Activated naive CD8-positive, alpha-beta T cell treated with anti-CD3 and anti-CD28 coated beads, Interleukin-2, amount 10 ng/mL, durations not matched to agents 7 days and 5 days (primary cell): Measurements from ENCODE around the gene TMEM86B. TPM values are rescaled to one million over a fixed set of nuclear protein-coding genes. Genes with fewer than 3 reads are reported as not detected.

Source experiments
- ATAC-seq: fragments of 150-1000 bp; cut with Tn5 transposase; one replicate; pipeline ENCODE4 v1.10.0; 2021; ENCODE audit warnings: low read depth, moderate library complexity
- POLR2A ChIA-PET: fragments of 350-600 bp; sonication (Branson Sonifier 250); formaldehyde crosslinking; loops from one replicate; lab custom pipeline; 2021; ENCODE audit warnings: antibody characterized with exemption; lab: Charles Lee
- DNase-seq: peaks from one replicate; pipeline ENCODE4 v3.0.0; 2021
- H3K27ac Mint-ChIP-seq: one replicate; pipeline ENCODE4 v1.8.0; 2022; ENCODE audit warnings: mild to moderate bottlenecking, mixed read lengths
- H3K27me3 Mint-ChIP-seq: one replicate; pipeline ENCODE4 v1.8.0; 2022; ENCODE audit warnings: mild to moderate bottlenecking, moderate library complexity, mixed read lengths
- H3K36me3 Mint-ChIP-seq: one replicate; pipeline ENCODE4 v1.8.0; 2021; ENCODE audit warnings: mild to moderate bottlenecking, mixed read lengths
- H3K4me1 Mint-ChIP-seq: one replicate; pipeline ENCODE4 v1.8.0; 2021; ENCODE audit warnings: mixed read lengths
- H3K4me3 Mint-ChIP-seq: one replicate; pipeline ENCODE4 v1.8.0; 2022; ENCODE audit warnings: mild to moderate bottlenecking, moderate library complexity, mixed read lengths
- H3K9me3 Mint-ChIP-seq: one replicate; pipeline ENCODE4 v1.8.0; 2021; ENCODE audit warnings: mixed read lengths
- total RNA-seq, 2 experiments: library from RNA; stranded (reverse); gene quantifications; one replicate each; pipeline ENCODE4 v1.2.3, GENCODE V29; 2021

TMEM86B gene
- total RNA-seq, 2 experiments from 2014 or later: 18.8 to 19.4 TPM

GRCh38 chr19:55244004-55244680, 15.6 kb upstream of the TMEM86B start:
- Mint-ChIP-seq H3K4me3 (no peak overlapping the region), H3K27ac (peak overlapping the region; percentile 13), H3K27me3 (no peaks in the 10 kb centered on the region), H3K4me1 (peaks cover 6% of the 10 kb centered on the region), H3K9me3 (no peaks in the 10 kb centered on the region), H3K36me3 (peaks cover 11% of the 10 kb centered on the region)
- DNase-seq: no peak
- POLR2A ChIA-PET: interaction anchor here (1.5 to 2.7 kb wide), 2 partner anchors 10 to 15 kb away, joined by 4 to 13 read pairs; no protein-coding TSS in a partner anchor
- ATAC-seq: no peak

- no peak overlapping the region for H3K27ac Mint-ChIP-seq
- ATAC-seq (no peak), DNase-seq (no peak)
- no peaks in the 10 kb centered on the region for H3K9me3 Mint-ChIP-seq
- no peaks in the 10 kb centered on the region for H3K27me3 Mint-ChIP-seq
- H3K4me1 Mint-ChIP-seq: peaks cover 2% of the 10 kb centered on the region
- POLR2A ChIA-PET: interaction anchor here (1.5 to 2.7 kb wide), 2 partner anchors 12 to 17 kb away, joined by 4 to 13 read pairs; no protein-coding TSS in a partner anchor
- H3K36me3 Mint-ChIP-seq: peaks cover 12% of the 10 kb centered on the region
- no peak overlapping the region for H3K4me3 Mint-ChIP-seq
Measured at GRCh38 chr19:55242517-55242916, 14.0 kb upstream of the TMEM86B start.

- DNase-seq (no peak), ATAC-seq (no peak)
- Mint-ChIP-seq H3K27me3 (no peaks in the 10 kb centered on the region), H3K9me3 (no peaks in the 10 kb centered on the region), H3K36me3 (peaks cover 17% of the 10 kb centered on the region), H3K27ac (no peak overlapping the region), H3K4me3 (no peak overlapping the region), H3K4me1 (peaks cover 2% of the 10 kb centered on the region)
- POLR2A ChIA-PET: interaction anchor here (0.9 kb wide), 1 partner anchor 9 kb away, joined by 3 read pairs; no protein-coding TSS in a partner anchor
Measured at GRCh38 chr19:55241935-55242464, 13.4 kb upstream of the TMEM86B start.

GRCh38 chr19:55241143-55241934, 12.8 kb upstream of the TMEM86B start:
- H3K27ac Mint-ChIP-seq: no peak overlapping the region
- no peaks in the 10 kb centered on the region for H3K9me3 Mint-ChIP-seq
- H3K27me3 Mint-ChIP-seq: no peaks in the 10 kb centered on the region
- no peak for ATAC-seq
- H3K4me1 Mint-ChIP-seq: peaks cover 4% of the 10 kb centered on the region
- POLR2A ChIA-PET: interaction anchor here (0.6 to 0.9 kb wide), 2 partner anchors 10 to 13 kb away, joined by 3 read pairs; no protein-coding TSS in a partner anchor
- DNase-seq: no peak
- no peak overlapping the region for H3K4me3 Mint-ChIP-seq
- peaks cover 23% of the 10 kb centered on the region for H3K36me3 Mint-ChIP-seq

GRCh38 chr19:55240713-55241020, 12.1 kb upstream of the TMEM86B start:
- Mint-ChIP-seq H3K27ac (no peak overlapping the region), H3K4me3 (no peak overlapping the region), H3K36me3 (peaks cover 27% of the 10 kb centered on the region), H3K9me3 (no peaks in the 10 kb centered on the region), H3K27me3 (no peaks in the 10 kb centered on the region), H3K4me1 (peaks cover 6% of the 10 kb centered on the region)
- ATAC-seq (no peak), DNase-seq (no peak)
- POLR2A ChIA-PET: no interaction called here

GRCh38 chr19:55239004-55239403, 10.4 kb upstream of the TMEM86B start:
- peaks cover 38% of the 10 kb centered on the region for H3K36me3 Mint-ChIP-seq
- H3K27ac Mint-ChIP-seq: no peak overlapping the region

GRCh38 chr19:55238030-55238429, 9.5 kb upstream of the TMEM86B start:
- POLR2A ChIA-PET: interaction anchor here (1.2 kb wide), 1 partner anchor 17 kb away, joined by 3 read pairs; no protein-coding TSS in a partner anchor
- H3K4me1 Mint-ChIP-seq: peaks cover 7% of the 10 kb centered on the region
- ATAC-seq (no peak), DNase-seq (no peak)
- H3K27ac Mint-ChIP-seq: no peak overlapping the region
- H3K9me3 Mint-ChIP-seq: no peaks in the 10 kb centered on the region
- H3K36me3 Mint-ChIP-seq: peaks cover 38% of the 10 kb centered on the region
- no peaks in the 10 kb centered on the region for H3K27me3 Mint-ChIP-seq
- H3K4me3 Mint-ChIP-seq: no peak overlapping the region

More at GRCh38 chr19:55239004-55239403, 10.4 kb upstream of the TMEM86B start:
- Mint-ChIP-seq H3K4me3 (no peak overlapping the region), H3K9me3 (no peaks in the 10 kb centered on the region), H3K27me3 (no peaks in the 10 kb centered on the region), H3K4me1 (peaks cover 7% of the 10 kb centered on the region)
- POLR2A ChIA-PET: no interaction called here
- no peak for DNase-seq
- ATAC-seq: no peak

- Mint-ChIP-seq H3K9me3 (no peaks in the 10 kb centered on the region), H3K4me1 (peaks cover 5% of the 10 kb centered on the region), H3K27me3 (no peaks in the 10 kb centered on the region), H3K27ac (no peak overlapping the region), H3K36me3 (peaks cover 39% of the 10 kb centered on the region), H3K4me3 (no peak overlapping the region)
- POLR2A ChIA-PET: no interaction called here
- DNase-seq: no peak
- no peak for ATAC-seq
Measured at GRCh38 chr19:55232986-55233385, 4.4 kb upstream of the TMEM86B start.

GRCh38 chr19:55232286-55232602, 3.7 kb upstream of the TMEM86B start:
- POLR2A ChIA-PET: no interaction called here
- Mint-ChIP-seq H3K27me3 (no peaks in the 10 kb centered on the region), H3K4me1 (peaks cover 5% of the 10 kb centered on the region), H3K4me3 (no peak overlapping the region), H3K27ac (no peak overlapping the region), H3K36me3 (peaks cover 39% of the 10 kb centered on the region), H3K9me3 (no peaks in the 10 kb centered on the region)
- ATAC-seq: no peak
- no peak for DNase-seq

- POLR2A ChIA-PET: no interaction called here
- H3K27me3 Mint-ChIP-seq: no peaks in the 10 kb centered on the region
Measured at GRCh38 chr19:55231391-55232285, 3.1 kb upstream of the TMEM86B start.

GRCh38 chr19:55230780-55231179, 2.2 kb upstream of the TMEM86B start:
- POLR2A ChIA-PET: no interaction called here
- H3K27me3 Mint-ChIP-seq: no peaks in the 10 kb centered on the region
- no peak for ATAC-seq
- H3K9me3 Mint-ChIP-seq: no peaks in the 10 kb centered on the region
- H3K27ac Mint-ChIP-seq: no peak overlapping the region
- peaks cover 1% of the 10 kb centered on the region for H3K4me1 Mint-ChIP-seq
- no peak overlapping the region for H3K4me3 Mint-ChIP-seq
- DNase-seq: no peak
- H3K36me3 Mint-ChIP-seq: peaks cover 29% of the 10 kb centered on the region

More at GRCh38 chr19:55231391-55232285, 3.1 kb upstream of the TMEM86B start:
- Mint-ChIP-seq H3K4me3 (no peak overlapping the region), H3K4me1 (peaks cover 3% of the 10 kb centered on the region), H3K27ac (no peak overlapping the region), H3K36me3 (peaks cover 34% of the 10 kb centered on the region), H3K9me3 (no peaks in the 10 kb centered on the region)
- DNase-seq (no peak), ATAC-seq (no peak)

- Mint-ChIP-seq H3K27me3 (no peaks in the 10 kb centered on the region), H3K4me3 (no peak overlapping the region), H3K27ac (no peak overlapping the region), H3K9me3 (no peaks in the 10 kb centered on the region), H3K4me1 (peaks cover 3% of the 10 kb centered on the region), H3K36me3 (peaks cover 33% of the 10 kb centered on the region)
- ATAC-seq: no peak
- DNase-seq: no peak
- POLR2A ChIA-PET: interaction anchor here (0.6 to 1.0 kb wide), 2 partner anchors 16 to 19 kb away, joined by 3 read pairs; no protein-coding TSS in a partner anchor
Measured at GRCh38 chr19:55230329-55230728, 1.8 kb upstream of the TMEM86B start.

- ATAC-seq: no peak
- H3K27ac Mint-ChIP-seq: no peak overlapping the region
- peaks cover 28% of the 10 kb centered on the region for H3K36me3 Mint-ChIP-seq
- peaks cover 3% of the 10 kb centered on the region for H3K4me1 Mint-ChIP-seq
- H3K9me3 Mint-ChIP-seq: no peaks in the 10 kb centered on the region
- no peak overlapping the region for H3K4me3 Mint-ChIP-seq
- no peaks in the 10 kb centered on the region for H3K27me3 Mint-ChIP-seq
- POLR2A ChIA-PET: interaction anchor here (0.6 to 1.0 kb wide), 2 partner anchors 15 to 18 kb away, joined by 3 read pairs; no protein-coding TSS in a partner anchor
- DNase-seq: no peak
Measured at GRCh38 chr19:55229789-55230182, 1.2 kb upstream of the TMEM86B start.
